GM23338 (cell line): ENCODE results near the gene HACD2. TPM values are rescaled to one million over a fixed set of nuclear protein-coding genes. Genes with fewer than 3 reads are reported as not detected.

Experiments used
- ATAC-seq: fragments of 200-7000 bp; cut with Tn5 transposase; 3 replicates; pipeline ENCODE4 v1.9.1; 2020
- DNase-seq: peaks from one replicate; pipeline ENCODE4 v3.0.0-alpha.2; 2015; ENCODE audit warnings: low spot score
- H2AFZ ChIP-seq: fragments of 200-600 bp; sonication (generic); 2 replicates; pipeline ENCODE4 v1.8.0; 2016; ENCODE audit warnings: antibody characterized with exemption, mild to moderate bottlenecking, moderate library complexity
- H3F3A ChIP-seq: fragments of 200-600 bp; sonication (generic); replicated peaks from 2 replicates; pipeline ENCODE4 v1.8.0; 2017; ENCODE audit warnings: antibody characterized with exemption, mixed run types, low read depth
- H3K27ac ChIP-seq: fragments of 200-600 bp; sonication (generic); 2 replicates; pipeline ENCODE4 v1.6.1; 2016; ENCODE audit warnings: low read depth
- H3K27me3 ChIP-seq: fragments of 200-600 bp; sonication (generic); 2 replicates; pipeline ENCODE4 v1.8.0; 2016; ENCODE audit warnings: mild to moderate bottlenecking, mixed run types, moderate library complexity; ENCODE audit not compliant: insufficient read depth
- H3K36me3 ChIP-seq: fragments of 200-600 bp; sonication (generic); 2 replicates; pipeline ENCODE4 v1.8.0; 2016; ENCODE audit warnings: mild to moderate bottlenecking; ENCODE audit not compliant: insufficient read depth
- H3K4me1 ChIP-seq: fragments of 200-600 bp; sonication (generic); 2 replicates; pipeline ENCODE4 v1.8.0; 2016; ENCODE audit warnings: mild to moderate bottlenecking, moderate library complexity; ENCODE audit not compliant: insufficient read depth
- H3K4me2 ChIP-seq: fragments of 200-600 bp; sonication (generic); 2 replicates; pipeline ENCODE4 v1.7.1; 2017; ENCODE audit warnings: mixed run types
- H3K4me3 ChIP-seq: fragments of 200-600 bp; sonication (generic); 2 replicates; pipeline ENCODE4 v1.6.1; 2016; ENCODE audit warnings: mixed run types
- H3K79me2 ChIP-seq: fragments of 200-600 bp; sonication (generic); replicated peaks from 2 replicates; pipeline ENCODE4 v1.8.0; 2017; ENCODE audit warnings: mild to moderate bottlenecking; ENCODE audit not compliant: insufficient read depth
- H3K9me2 ChIP-seq: fragments of 200-600 bp; sonication (generic); 2 replicates; pipeline ENCODE4 v1.8.0; 2017; ENCODE audit not compliant: insufficient read depth
- H4K20me1 ChIP-seq: fragments of 200-600 bp; sonication (generic); replicated peaks from 2 replicates; pipeline ENCODE4 v1.8.0; 2017; ENCODE audit warnings: mild to moderate bottlenecking; ENCODE audit not compliant: insufficient read depth
- H3K27ac Mint-ChIP-seq: 2 replicates; pipeline ENCODE4 v1.8.0; 2020; ENCODE audit warnings: inconsistent platforms, mild to moderate bottlenecking, moderate library complexity, mixed read lengths
- H3K27me3 Mint-ChIP-seq: 3 replicates; pipeline ENCODE4 v1.8.0; 2022; ENCODE audit warnings: low read depth, mild to moderate bottlenecking, moderate library complexity, mixed read lengths, inconsistent platforms; ENCODE audit not compliant: insufficient read depth, poor library complexity
- H3K36me3 Mint-ChIP-seq: 3 replicates; pipeline ENCODE4 v1.8.0; 2021; ENCODE audit warnings: low read depth, mild to moderate bottlenecking, inconsistent platforms, moderate library complexity, mixed read lengths
- H3K4me1 Mint-ChIP-seq: 3 replicates; pipeline ENCODE4 v1.8.0; 2020; ENCODE audit warnings: mild to moderate bottlenecking, inconsistent platforms, mixed read lengths
- H3K4me3 Mint-ChIP-seq: 3 replicates; pipeline ENCODE4 v1.8.0; 2021; ENCODE audit warnings: moderate library complexity, mild to moderate bottlenecking, inconsistent platforms, mixed read lengths
- H3K9me3 Mint-ChIP-seq: 3 replicates; pipeline ENCODE4 v1.8.0; 2020; ENCODE audit warnings: moderate library complexity, mild to moderate bottlenecking, inconsistent platforms, mixed read lengths
- CREB1 ChIP-seq: fragments of 250-450 bp; sonication (Bioruptor Pico); IDR thresholded peaks from 2 replicates; pipeline ENCODE4 v1.5.0; 2020; ENCODE audit warnings: low read depth, mild to moderate bottlenecking, moderate library complexity
- EZH2 ChIP-seq: fragments of 200-600 bp; sonication (generic); IDR thresholded peaks from one replicate; pipeline ENCODE4 v1.8.0; 2017; ENCODE audit warnings: antibody characterized with exemption, mild to moderate bottlenecking, low read depth; ENCODE audit not compliant: unreplicated experiment
- EZH2phosphoT487 ChIP-seq: fragments of 200-600 bp; sonication (generic); IDR thresholded peaks from one replicate; pipeline ENCODE4 v1.8.1; 2018; ENCODE audit warnings: antibody characterized with exemption; ENCODE audit not compliant: unreplicated experiment
- JUNB ChIP-seq: IDR thresholded peaks from one replicate; pipeline ENCODE4 v1.6.1; 2016; ENCODE audit warnings: antibody characterized with exemption; ENCODE audit not compliant: unreplicated experiment
- POLR2AphosphoS5 ChIP-seq: IDR thresholded peaks from 2 replicates; pipeline ENCODE4 v1.6.1; 2016; ENCODE audit warnings: antibody characterized with exemption, low read depth
- ZNF114 ChIP-seq: fragments of 250-450 bp; sonication (Bioruptor Pico); IDR thresholded peaks from 2 replicates; pipeline ENCODE4 v1.5.0; 2020; ENCODE audit warnings: mild to moderate bottlenecking, moderate library complexity
- polyA plus RNA-seq: library from polyadenylated mRNA; unstranded; fragments of >200 nt; fragmentation: Nextera tagmentation; extraction: Ambion mirVana; gene quantifications from 2 replicates; pipeline ENCODE4 v1.2.1, GENCODE V29; 2016
- total RNA-seq: library from RNA; depleted of rRNA; stranded (reverse); fragments of >200 nt; shearing (Covaris generic); gene quantifications from 2 replicates; pipeline ENCODE4 v1.2.3, GENCODE V29; 2014
- TF ChIP-seq, protein P1 (sequence below): IDR thresholded peaks from 2 replicates; pipeline ENCODE4 v1.6.1; 2016; ENCODE audit warnings: antibody characterized with exemption
- TF ChIP-seq, protein P2 (sequence below): fragments of 250-450 bp; sonication (Bioruptor Pico); IDR thresholded peaks from 2 replicates; pipeline ENCODE4 v1.5.0; 2020; ENCODE audit warnings: mild to moderate bottlenecking, moderate library complexity
- TF ChIP-seq, protein P3 (sequence below): IDR thresholded peaks from one replicate; pipeline ENCODE4 v1.6.1; 2018; ENCODE audit warnings: antibody characterized with exemption; ENCODE audit not compliant: unreplicated experiment

The HACD2 gene
- total and polyA plus RNA-seq, 2 experiments from 2014 or later, result 13.4 to 31.5 TPM

- Histone ChIP-seq H4K20me1 (no peaks in the 10 kb centered on the region), H3K27me3 (no peaks in the 10 kb centered on the region), H2AFZ (no peak overlapping the region), H3K9me2 (no peaks in the 10 kb centered on the region), H3F3A (no peaks in the 10 kb centered on the region), H3K36me3 (no peaks in the 10 kb centered on the region), H3K27ac (no peak overlapping the region), H3K79me2 (no peaks in the 10 kb centered on the region), H3K4me3 (no peak overlapping the region), H3K4me1 (no peaks in the 10 kb centered on the region), H3K4me2 (no peak overlapping the region)
- TF ChIP-seq CREB1, result no peak
- ATAC-seq, result no peak
- no peak overlapping the region for H3K4me3 Mint-ChIP-seq
- H3K27ac Mint-ChIP-seq, result no peak overlapping the region
- H3K27me3 Mint-ChIP-seq, result no peaks in the 10 kb centered on the region
- no peaks in the 10 kb centered on the region for H3K4me1 Mint-ChIP-seq
- H3K9me3 Mint-ChIP-seq, result no peaks in the 10 kb centered on the region
- H3K36me3 Mint-ChIP-seq, result no peaks in the 10 kb centered on the region
- no peak for DNase-seq
These were observed 115.4 kb downstream of the HACD2 start for GRCh38 chr3:123469323-123469995.

DNA sequence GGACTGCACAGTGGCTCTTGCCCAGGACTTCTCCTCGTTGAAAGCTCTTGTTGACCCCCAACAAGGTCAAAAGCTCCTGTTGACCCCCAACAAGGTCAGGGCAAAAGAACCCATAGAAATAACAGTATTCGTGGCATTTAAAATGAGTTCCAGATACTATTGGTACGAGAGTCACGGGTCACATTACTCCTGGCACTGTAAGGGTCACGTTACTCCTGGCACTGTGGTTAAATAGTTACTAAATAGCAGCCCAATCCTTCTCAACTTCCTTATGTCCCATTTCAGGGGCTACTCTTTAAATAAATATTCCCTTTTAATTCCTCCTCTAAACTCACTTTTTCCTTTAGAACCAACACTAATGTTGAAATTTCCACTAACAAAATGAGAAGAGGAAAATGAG, 117.8 kb downstream of the HACD2 start:
- no peak overlapping the region for H3K27ac Mint-ChIP-seq
- H3K4me3 Mint-ChIP-seq, result no peak overlapping the region
- Histone ChIP-seq H3K27ac (no peak overlapping the region), H3K9me2 (no peaks in the 10 kb centered on the region), H3K4me3 (no peak overlapping the region), H3K79me2 (no peaks in the 10 kb centered on the region), H3K4me1 (no peaks in the 10 kb centered on the region), H3K36me3 (no peaks in the 10 kb centered on the region), H2AFZ (no peak overlapping the region), H3F3A (no peaks in the 10 kb centered on the region), H3K4me2 (no peak overlapping the region), H3K27me3 (no peaks in the 10 kb centered on the region), H4K20me1 (no peaks in the 10 kb centered on the region)
- ATAC-seq (no peak), DNase-seq (no peak)
- no peaks in the 10 kb centered on the region for H3K9me3 Mint-ChIP-seq
- no peaks in the 10 kb centered on the region for H3K27me3 Mint-ChIP-seq
- H3K36me3 Mint-ChIP-seq, result no peaks in the 10 kb centered on the region
- H3K4me1 Mint-ChIP-seq, result no peaks in the 10 kb centered on the region
- TF ChIP-seq POLR2AphosphoS5, result no peak
- TF ChIP-seq, protein P1, sequence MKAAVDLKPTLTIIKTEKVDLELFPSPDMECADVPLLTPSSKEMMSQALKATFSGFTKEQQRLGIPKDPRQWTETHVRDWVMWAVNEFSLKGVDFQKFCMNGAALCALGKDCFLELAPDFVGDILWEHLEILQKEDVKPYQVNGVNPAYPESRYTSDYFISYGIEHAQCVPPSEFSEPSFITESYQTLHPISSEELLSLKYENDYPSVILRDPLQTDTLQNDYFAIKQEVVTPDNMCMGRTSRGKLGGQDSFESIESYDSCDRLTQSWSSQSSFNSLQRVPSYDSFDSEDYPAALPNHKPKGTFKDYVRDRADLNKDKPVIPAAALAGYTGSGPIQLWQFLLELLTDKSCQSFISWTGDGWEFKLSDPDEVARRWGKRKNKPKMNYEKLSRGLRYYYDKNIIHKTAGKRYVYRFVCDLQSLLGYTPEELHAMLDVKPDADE, result no peak
- TF ChIP-seq EZH2phosphoT487, result no peak
- TF ChIP-seq, protein P2, sequence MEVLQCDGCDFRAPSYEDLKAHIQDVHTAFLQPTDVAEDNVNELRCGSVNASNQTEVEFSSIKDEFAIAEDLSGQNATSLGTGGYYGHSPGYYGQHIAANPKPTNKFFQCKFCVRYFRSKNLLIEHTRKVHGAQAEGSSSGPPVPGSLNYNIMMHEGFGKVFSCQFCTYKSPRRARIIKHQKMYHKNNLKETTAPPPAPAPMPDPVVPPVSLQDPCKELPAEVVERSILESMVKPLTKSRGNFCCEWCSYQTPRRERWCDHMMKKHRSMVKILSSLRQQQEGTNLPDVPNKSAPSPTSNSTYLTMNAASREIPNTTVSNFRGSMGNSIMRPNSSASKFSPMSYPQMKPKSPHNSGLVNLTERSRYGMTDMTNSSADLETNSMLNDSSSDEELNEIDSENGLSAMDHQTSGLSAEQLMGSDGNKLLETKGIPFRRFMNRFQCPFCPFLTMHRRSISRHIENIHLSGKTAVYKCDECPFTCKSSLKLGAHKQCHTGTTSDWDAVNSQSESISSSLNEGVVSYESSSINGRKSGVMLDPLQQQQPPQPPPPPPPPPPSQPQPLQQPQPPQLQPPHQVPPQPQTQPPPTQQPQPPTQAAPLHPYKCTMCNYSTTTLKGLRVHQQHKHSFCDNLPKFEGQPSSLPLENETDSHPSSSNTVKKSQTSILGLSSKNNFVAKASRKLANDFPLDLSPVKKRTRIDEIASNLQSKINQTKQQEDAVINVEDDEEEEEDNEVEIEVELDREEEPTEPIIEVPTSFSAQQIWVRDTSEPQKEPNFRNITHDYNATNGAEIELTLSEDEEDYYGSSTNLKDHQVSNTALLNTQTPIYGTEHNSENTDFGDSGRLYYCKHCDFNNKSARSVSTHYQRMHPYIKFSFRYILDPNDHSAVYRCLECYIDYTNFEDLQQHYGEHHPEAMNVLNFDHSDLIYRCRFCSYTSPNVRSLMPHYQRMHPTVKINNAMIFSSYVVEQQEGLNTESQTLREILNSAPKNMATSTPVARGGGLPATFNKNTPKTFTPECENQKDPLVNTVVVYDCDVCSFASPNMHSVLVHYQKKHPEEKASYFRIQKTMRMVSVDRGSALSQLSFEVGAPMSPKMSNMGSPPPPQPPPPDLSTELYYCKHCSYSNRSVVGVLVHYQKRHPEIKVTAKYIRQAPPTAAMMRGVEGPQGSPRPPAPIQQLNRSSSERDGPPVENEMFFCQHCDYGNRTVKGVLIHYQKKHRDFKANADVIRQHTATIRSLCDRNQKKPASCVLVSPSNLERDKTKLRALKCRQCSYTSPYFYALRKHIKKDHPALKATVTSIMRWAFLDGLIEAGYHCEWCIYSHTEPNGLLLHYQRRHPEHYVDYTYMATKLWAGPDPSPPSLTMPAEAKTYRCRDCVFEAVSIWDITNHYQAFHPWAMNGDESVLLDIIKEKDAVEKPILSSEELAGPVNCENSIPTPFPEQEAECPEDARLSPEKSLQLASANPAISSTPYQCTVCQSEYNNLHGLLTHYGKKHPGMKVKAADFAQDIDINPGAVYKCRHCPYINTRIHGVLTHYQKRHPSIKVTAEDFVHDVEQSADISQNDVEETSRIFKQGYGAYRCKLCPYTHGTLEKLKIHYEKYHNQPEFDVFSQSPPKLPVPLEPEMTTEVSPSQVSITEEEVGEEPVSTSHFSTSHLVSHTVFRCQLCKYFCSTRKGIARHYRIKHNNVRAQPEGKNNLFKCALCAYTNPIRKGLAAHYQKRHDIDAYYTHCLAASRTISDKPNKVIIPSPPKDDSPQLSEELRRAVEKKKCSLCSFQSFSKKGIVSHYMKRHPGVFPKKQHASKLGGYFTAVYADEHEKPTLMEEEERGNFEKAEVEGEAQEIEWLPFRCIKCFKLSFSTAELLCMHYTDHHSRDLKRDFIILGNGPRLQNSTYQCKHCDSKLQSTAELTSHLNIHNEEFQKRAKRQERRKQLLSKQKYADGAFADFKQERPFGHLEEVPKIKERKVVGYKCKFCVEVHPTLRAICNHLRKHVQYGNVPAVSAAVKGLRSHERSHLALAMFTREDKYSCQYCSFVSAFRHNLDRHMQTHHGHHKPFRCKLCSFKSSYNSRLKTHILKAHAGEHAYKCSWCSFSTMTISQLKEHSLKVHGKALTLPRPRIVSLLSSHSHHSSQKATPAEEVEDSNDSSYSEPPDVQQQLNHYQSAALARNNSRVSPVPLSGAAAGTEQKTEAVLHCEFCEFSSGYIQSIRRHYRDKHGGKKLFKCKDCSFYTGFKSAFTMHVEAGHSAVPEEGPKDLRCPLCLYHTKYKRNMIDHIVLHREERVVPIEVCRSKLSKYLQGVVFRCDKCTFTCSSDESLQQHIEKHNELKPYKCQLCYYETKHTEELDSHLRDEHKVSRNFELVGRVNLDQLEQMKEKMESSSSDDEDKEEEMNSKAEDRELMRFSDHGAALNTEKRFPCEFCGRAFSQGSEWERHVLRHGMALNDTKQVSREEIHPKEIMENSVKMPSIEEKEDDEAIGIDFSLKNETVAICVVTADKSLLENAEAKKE (CRISPR knock-in tag), result no peak
- TF ChIP-seq, protein P3, sequence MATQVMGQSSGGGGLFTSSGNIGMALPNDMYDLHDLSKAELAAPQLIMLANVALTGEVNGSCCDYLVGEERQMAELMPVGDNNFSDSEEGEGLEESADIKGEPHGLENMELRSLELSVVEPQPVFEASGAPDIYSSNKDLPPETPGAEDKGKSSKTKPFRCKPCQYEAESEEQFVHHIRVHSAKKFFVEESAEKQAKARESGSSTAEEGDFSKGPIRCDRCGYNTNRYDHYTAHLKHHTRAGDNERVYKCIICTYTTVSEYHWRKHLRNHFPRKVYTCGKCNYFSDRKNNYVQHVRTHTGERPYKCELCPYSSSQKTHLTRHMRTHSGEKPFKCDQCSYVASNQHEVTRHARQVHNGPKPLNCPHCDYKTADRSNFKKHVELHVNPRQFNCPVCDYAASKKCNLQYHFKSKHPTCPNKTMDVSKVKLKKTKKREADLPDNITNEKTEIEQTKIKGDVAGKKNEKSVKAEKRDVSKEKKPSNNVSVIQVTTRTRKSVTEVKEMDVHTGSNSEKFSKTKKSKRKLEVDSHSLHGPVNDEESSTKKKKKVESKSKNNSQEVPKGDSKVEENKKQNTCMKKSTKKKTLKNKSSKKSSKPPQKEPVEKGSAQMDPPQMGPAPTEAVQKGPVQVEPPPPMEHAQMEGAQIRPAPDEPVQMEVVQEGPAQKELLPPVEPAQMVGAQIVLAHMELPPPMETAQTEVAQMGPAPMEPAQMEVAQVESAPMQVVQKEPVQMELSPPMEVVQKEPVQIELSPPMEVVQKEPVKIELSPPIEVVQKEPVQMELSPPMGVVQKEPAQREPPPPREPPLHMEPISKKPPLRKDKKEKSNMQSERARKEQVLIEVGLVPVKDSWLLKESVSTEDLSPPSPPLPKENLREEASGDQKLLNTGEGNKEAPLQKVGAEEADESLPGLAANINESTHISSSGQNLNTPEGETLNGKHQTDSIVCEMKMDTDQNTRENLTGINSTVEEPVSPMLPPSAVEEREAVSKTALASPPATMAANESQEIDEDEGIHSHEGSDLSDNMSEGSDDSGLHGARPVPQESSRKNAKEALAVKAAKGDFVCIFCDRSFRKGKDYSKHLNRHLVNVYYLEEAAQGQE, result no peak
- no peak for TF ChIP-seq ZNF114 (CRISPR knock-in tag)
- TF ChIP-seq JUNB, result no peak
- no peak for TF ChIP-seq CREB1
- no peak for TF ChIP-seq EZH2
